Measurements from ENCODE around the gene GALNT2.

The GALNT2 gene

DNA sequence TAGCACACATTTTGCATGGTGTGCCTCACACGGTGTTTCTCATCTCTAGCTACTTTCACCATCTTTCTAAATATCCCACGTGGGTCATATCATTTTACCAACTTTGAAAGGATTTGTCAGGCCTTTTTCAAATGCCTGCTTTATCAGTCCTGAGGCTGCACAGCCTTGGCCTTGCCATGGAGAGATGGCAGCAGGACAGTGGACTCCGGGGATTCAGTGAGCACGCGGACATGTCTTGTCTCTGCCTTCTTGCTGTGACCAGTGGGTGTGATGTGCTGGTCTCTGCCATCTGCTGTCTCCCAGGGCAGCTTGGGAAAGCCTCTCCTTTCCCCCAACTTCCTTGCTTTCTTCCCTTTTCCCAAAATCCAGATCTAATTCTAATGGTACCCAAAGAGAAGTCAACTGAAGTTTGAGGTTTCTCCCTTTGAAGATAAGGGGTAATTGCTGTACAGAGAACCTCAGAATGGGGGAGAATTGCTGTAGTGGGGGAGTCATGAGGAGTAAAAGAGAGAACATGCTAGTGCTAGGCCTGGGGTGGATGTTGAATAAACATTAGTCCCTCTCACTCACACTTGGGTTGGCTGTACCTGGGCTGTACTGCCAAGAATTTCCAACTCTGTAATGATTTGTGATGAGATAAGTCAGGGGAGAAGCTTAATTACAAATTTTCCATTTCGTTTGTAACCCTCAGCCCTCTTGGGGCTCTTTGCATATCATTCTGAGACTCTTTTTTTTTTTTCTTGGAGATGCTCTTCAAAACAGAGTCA, 99.5 kb downstream of the GALNT2 start:
- H2BK5ac ChIP-seq (ENCODE audit: low read depth, low read length, poor library complexity) = no peak overlapping the region
- H3K4me3 ChIP-seq (ENCODE audit: low read depth, low read length) = no peak overlapping the region
- no peak overlapping the region for H3K4me2 ChIP-seq (ENCODE audit: low read length)
- no peak overlapping the region for H3K27ac ChIP-seq (ENCODE audit: low read depth, low read length)
- no peaks in the 10 kb centered on the region for H3K36me3 ChIP-seq (ENCODE audit: control insufficient read depth in 1 of 2, insufficient read depth in 2 of 2, low read length in 2 of 2)
- no peak overlapping the region for H4K8ac ChIP-seq (ENCODE audit: low read depth, low read length)
- no peaks in the 10 kb centered on the region for H3K27me3 ChIP-seq (ENCODE audit: insufficient read depth, low read length)
- H2BK120ac ChIP-seq (ENCODE audit: insufficient read depth, low read length, poor library complexity) = no peak overlapping the region
- H2BK12ac ChIP-seq (ENCODE audit: low read length) = no peak overlapping the region
- peaks cover 4% of the 10 kb centered on the region in 2 experiments for H3K4me1 ChIP-seq (ENCODE audit: control insufficient read depth in 1 of 2, insufficient read depth in 2 of 2, low read length in 2 of 2)
- no peak overlapping the region for H3K18ac ChIP-seq (ENCODE audit: low read length)
- H3K23ac ChIP-seq (ENCODE audit: low read length) = no peak overlapping the region
- no peak overlapping the region for H3K4ac ChIP-seq (ENCODE audit: low read depth, low read length)
- H3K79me2 ChIP-seq (ENCODE audit: control insufficient read depth, insufficient read depth, low read length, poor library complexity) = peaks cover 2% of the 10 kb centered on the region
- no peak overlapping the region for H4K12ac ChIP-seq (ENCODE audit: low read depth, low read length)
- WGBS (ENCODE audit: extremely low coverage, insufficient coverage, insufficient read length) = no CpG with 5 or more reads among the region's 6 CpGs
- peaks cover 6% of the 10 kb centered on the region for H3K9me3 ChIP-seq (ENCODE audit: insufficient read depth, low read depth, low read length)
- peaks cover 2% of the 10 kb centered on the region for H3K79me1 ChIP-seq (ENCODE audit: low read length)
- H4K91ac ChIP-seq (ENCODE audit: low read depth, low read length) = no peak overlapping the region
- H3K9ac ChIP-seq (ENCODE audit: low read length) = no peak overlapping the region
- H2AFZ ChIP-seq (ENCODE audit: insufficient read depth, low read length, poor library complexity) = no peak overlapping the region
- DNase-seq = no peak
- H2AK5ac ChIP-seq (ENCODE audit: low read length) = no peak overlapping the region
- no peak overlapping the region for H3K14ac ChIP-seq (ENCODE audit: low read length)

GRCh38 chr1:230167419-230167852, 100.4 kb downstream of the GALNT2 start:
- no peak overlapping the region for H2BK5ac ChIP-seq (ENCODE audit: low read depth, low read length, poor library complexity)
- H3K36me3 ChIP-seq (ENCODE audit: control insufficient read depth in 1 of 2, insufficient read depth in 2 of 2, low read length in 2 of 2) = no peaks in the 10 kb centered on the region
- no peak overlapping the region for H2AFZ ChIP-seq (ENCODE audit: insufficient read depth, low read length, poor library complexity)
- H3K4ac ChIP-seq (ENCODE audit: low read depth, low read length) = no peak overlapping the region
- no peak overlapping the region for H3K23ac ChIP-seq (ENCODE audit: low read length)
- peaks cover 4% of the 10 kb centered on the region in 2 experiments for H3K4me1 ChIP-seq (ENCODE audit: control insufficient read depth in 1 of 2, insufficient read depth in 2 of 2, low read length in 2 of 2)
- no CpG with 5 or more reads among the region's 12 CpGs for WGBS (ENCODE audit: extremely low coverage, insufficient coverage, insufficient read length)
- no peak overlapping the region for H3K4me2 ChIP-seq (ENCODE audit: low read length)
- H4K12ac ChIP-seq (ENCODE audit: low read depth, low read length) = no peak overlapping the region
- no peak overlapping the region for H2AK5ac ChIP-seq (ENCODE audit: low read length)
- H2BK12ac ChIP-seq (ENCODE audit: low read length) = no peak overlapping the region
- H3K9me3 ChIP-seq (ENCODE audit: insufficient read depth, low read depth, low read length) = peaks cover 6% of the 10 kb centered on the region
- peak; percentile 57 to 84 for DNase-seq
- peaks cover 2% of the 10 kb centered on the region for H3K79me1 ChIP-seq (ENCODE audit: low read length)
- peak overlapping the region; percentile 5 for H3K18ac ChIP-seq (ENCODE audit: low read length)
- peaks cover 3% of the 10 kb centered on the region for H3K79me2 ChIP-seq (ENCODE audit: control insufficient read depth, insufficient read depth, low read length, poor library complexity)
- no peaks in the 10 kb centered on the region for H3K27me3 ChIP-seq (ENCODE audit: insufficient read depth, low read length)
- H3K9ac ChIP-seq (ENCODE audit: low read length) = no peak overlapping the region
- H2BK120ac ChIP-seq (ENCODE audit: insufficient read depth, low read length, poor library complexity) = no peak overlapping the region
- H3K14ac ChIP-seq (ENCODE audit: low read length) = no peak overlapping the region
- no peak overlapping the region for H3K27ac ChIP-seq (ENCODE audit: low read depth, low read length)
- H3K4me3 ChIP-seq (ENCODE audit: low read depth, low read length) = no peak overlapping the region
- H4K91ac ChIP-seq (ENCODE audit: low read depth, low read length) = no peak overlapping the region
- H4K8ac ChIP-seq (ENCODE audit: low read depth, low read length) = no peak overlapping the region

GRCh38 chr1:230169454-230170152, 102.6 kb downstream of the GALNT2 start:
- no peak overlapping the region for H3K4ac ChIP-seq (ENCODE audit: low read depth, low read length)
- no peak overlapping the region for H3K4me3 ChIP-seq (ENCODE audit: low read depth, low read length)
- no peaks in the 10 kb centered on the region for H3K27me3 ChIP-seq (ENCODE audit: insufficient read depth, low read length)
- no peak overlapping the region for H2BK120ac ChIP-seq (ENCODE audit: insufficient read depth, low read length, poor library complexity)
- no peak overlapping the region for H2AFZ ChIP-seq (ENCODE audit: insufficient read depth, low read length, poor library complexity)
- H4K91ac ChIP-seq (ENCODE audit: low read depth, low read length) = no peak overlapping the region
- H4K12ac ChIP-seq (ENCODE audit: low read depth, low read length) = no peak overlapping the region
- WGBS (ENCODE audit: extremely low coverage, insufficient coverage, insufficient read length) = no CpG with 5 or more reads among the region's 8 CpGs
- DNase-seq = no peak
- H2BK5ac ChIP-seq (ENCODE audit: low read depth, low read length, poor library complexity) = no peak overlapping the region
- no peaks in the 10 kb centered on the region for H3K79me1 ChIP-seq (ENCODE audit: low read length)
- H2BK12ac ChIP-seq (ENCODE audit: low read length) = no peak overlapping the region
- H3K36me3 ChIP-seq (ENCODE audit: control insufficient read depth in 1 of 2, insufficient read depth in 2 of 2, low read length in 2 of 2) = no peaks in the 10 kb centered on the region
- H3K4me2 ChIP-seq (ENCODE audit: low read length) = no peak overlapping the region
- no peak overlapping the region for H3K18ac ChIP-seq (ENCODE audit: low read length)
- H4K8ac ChIP-seq (ENCODE audit: low read depth, low read length) = no peak overlapping the region
- no peak overlapping the region for H3K14ac ChIP-seq (ENCODE audit: low read length)
- no peak overlapping the region for H3K9ac ChIP-seq (ENCODE audit: low read length)
- peaks cover 7% of the 10 kb centered on the region for H3K9me3 ChIP-seq (ENCODE audit: insufficient read depth, low read depth, low read length)
- H3K4me1 ChIP-seq (ENCODE audit: control insufficient read depth in 1 of 2, insufficient read depth in 2 of 2, low read length in 2 of 2) = peaks cover 0 to 2% of the 10 kb centered on the region in 2 experiments
- H3K79me2 ChIP-seq (ENCODE audit: control insufficient read depth, insufficient read depth, low read length, poor library complexity) = peaks cover 2% of the 10 kb centered on the region
- H3K27ac ChIP-seq (ENCODE audit: low read depth, low read length) = no peak overlapping the region
- H2AK5ac ChIP-seq (ENCODE audit: low read length) = no peak overlapping the region
- H3K23ac ChIP-seq (ENCODE audit: low read length) = no peak overlapping the region

DNA sequence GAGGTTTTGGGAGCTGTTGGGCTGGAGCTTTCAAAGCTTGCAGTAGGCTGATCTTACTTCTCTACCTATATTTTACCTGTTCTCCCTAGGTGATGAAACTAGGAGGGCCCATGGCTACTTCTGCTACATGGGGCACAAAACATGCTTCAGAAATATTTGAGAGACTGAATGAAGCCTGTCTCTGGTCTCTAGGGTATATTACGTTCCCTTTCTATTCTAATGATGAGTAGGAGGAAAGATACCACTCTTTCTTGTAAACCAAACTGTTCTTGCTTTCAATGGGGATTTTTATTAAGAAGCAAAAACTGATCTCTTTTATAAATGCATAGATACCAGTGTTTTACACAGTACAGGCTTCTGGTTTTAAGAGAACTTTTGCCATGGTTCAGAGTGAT, 103.1 kb downstream of the GALNT2 start:
- no peak overlapping the region for H3K4ac ChIP-seq (ENCODE audit: low read depth, low read length)
- H3K9ac ChIP-seq (ENCODE audit: low read length) = no peak overlapping the region
- H4K91ac ChIP-seq (ENCODE audit: low read depth, low read length) = no peak overlapping the region
- DNase-seq = no peak
- peaks cover 2% of the 10 kb centered on the region for H3K79me2 ChIP-seq (ENCODE audit: control insufficient read depth, insufficient read depth, low read length, poor library complexity)
- no peak overlapping the region for H2AK5ac ChIP-seq (ENCODE audit: low read length)
- WGBS (ENCODE audit: extremely low coverage, insufficient coverage, insufficient read length) = no CpG with 5 or more reads among the region's 1 CpG
- no peak overlapping the region for H3K14ac ChIP-seq (ENCODE audit: low read length)
- no peak overlapping the region for H2BK5ac ChIP-seq (ENCODE audit: low read depth, low read length, poor library complexity)
- no peaks in the 10 kb centered on the region for H3K27me3 ChIP-seq (ENCODE audit: insufficient read depth, low read length)
- no peak overlapping the region for H4K12ac ChIP-seq (ENCODE audit: low read depth, low read length)
- no peak overlapping the region for H3K4me3 ChIP-seq (ENCODE audit: low read depth, low read length)
- H3K9me3 ChIP-seq (ENCODE audit: insufficient read depth, low read depth, low read length) = peaks cover 7% of the 10 kb centered on the region
- no peaks in the 10 kb centered on the region for H3K36me3 ChIP-seq (ENCODE audit: control insufficient read depth in 1 of 2, insufficient read depth in 2 of 2, low read length in 2 of 2)
- no peaks in the 10 kb centered on the region for H3K79me1 ChIP-seq (ENCODE audit: low read length)
- no peak overlapping the region for H2BK120ac ChIP-seq (ENCODE audit: insufficient read depth, low read length, poor library complexity)
- H3K27ac ChIP-seq (ENCODE audit: low read depth, low read length) = no peak overlapping the region
- no peak overlapping the region for H3K4me2 ChIP-seq (ENCODE audit: low read length)
- H4K8ac ChIP-seq (ENCODE audit: low read depth, low read length) = no peak overlapping the region
- no peak overlapping the region for H2BK12ac ChIP-seq (ENCODE audit: low read length)
- no peak overlapping the region for H3K23ac ChIP-seq (ENCODE audit: low read length)
- peaks cover 0 to 2% of the 10 kb centered on the region in 2 experiments for H3K4me1 ChIP-seq (ENCODE audit: control insufficient read depth in 1 of 2, insufficient read depth in 2 of 2, low read length in 2 of 2)
- no peak overlapping the region for H2AFZ ChIP-seq (ENCODE audit: insufficient read depth, low read length, poor library complexity)
- no peak overlapping the region for H3K18ac ChIP-seq (ENCODE audit: low read length)

Data from trophoblast cell (in vitro differentiated cells and primary cell).